ENCODE results near the gene BPIFB2.

GRCh38 chr20:33006776-33007375 lies 628 bp upstream of the BPIFB2 start:
- no peak for TF ChIP-seq CTCF (IDR thresholded peaks at IDR 0.05)
- no peak for TF ChIP-seq POLR2A (IDR thresholded peaks at IDR 0.05)
